A549 (cell line): ENCODE measurements around the gene UACA. TPM values are rescaled to one million over a fixed set of nuclear protein-coding genes. Genes with fewer than 3 reads are reported as not detected.

Experiments
- ATAC-seq, 2 experiments: fragments of 200-7000 bp in 1 of 2; fragments of >200 bp in 1 of 2; cut with Nextera tagmentation in 1 of 2; cut with Tn5 transposase in 1 of 2; 3 replicates each; pipeline versions ENCODE4 v1.8.0 to v1.9.1; 2018 to 2020; ENCODE audit warnings: mild to moderate bottlenecking in 1 of 2, moderate library complexity in 1 of 2
- CTCF ChIA-PET: fragments of 300-600 bp; sonication (Branson Sonifier 250); formaldehyde crosslinking; extraction: SDS; loops from one replicate; lab custom pipeline; 2021; ENCODE audit warnings: antibody characterized with exemption, inconsistent platforms; lab: Yijun Ruan, JAX
- POLR2A ChIA-PET: fragments of 350-600 bp; formaldehyde crosslinking; extraction: SDS; loops from one replicate; lab custom pipeline; 2021; ENCODE audit warnings: antibody characterized with exemption, inconsistent platforms; lab: Yijun Ruan, JAX
- DNase-seq, 2 experiments: peaks; one replicate each; pipeline versions ENCODE4 v3.0.0 to v3.0.0-alpha.2; 2011 to 2016; ENCODE audit warnings: low read depth in 1 of 2, low spot score in 1 of 2
- FAIRE-seq: peaks from 2 replicates; lab custom pipeline; 2011; peaks lifted over from hg19 to GRCh38; lab: Jason Lieb, UNC
- H3K27ac ChIP-seq, 2 experiments: fragments of >200 bp; sonication (Bioruptor Twin); formaldehyde crosslinking; 3 replicates each; pipeline ENCODE4 v1.5.1; 2016 to 2017
- H3K4me1 ChIP-seq: fragments of >200 bp; sonication (Bioruptor Twin); formaldehyde crosslinking; 3 replicates; pipeline ENCODE4 v1.6.1; 2016
- H3K4me2 ChIP-seq: fragments of >200 bp; sonication (Bioruptor Twin); formaldehyde crosslinking; 3 replicates; pipeline ENCODE4 v1.6.1; 2016
- H3K4me3 ChIP-seq: fragments of >200 bp; sonication (Bioruptor Twin); formaldehyde crosslinking; 3 replicates; pipeline ENCODE4 v1.5.1; 2016
- H3K9me3 ChIP-seq: fragments of >200 bp; sonication (Bioruptor Twin); formaldehyde crosslinking; 3 replicates; pipeline ENCODE4 v1.6.1; 2016
- CHD4 ChIP-seq: fragments of 200-600 bp; sonication (generic); IDR thresholded peaks from 2 replicates; pipeline ENCODE4 v1.6.1; 2016; ENCODE audit warnings: antibody characterized with exemption, mild to moderate bottlenecking, borderline replicate concordance
- FOSL2 ChIP-seq, 2 experiments: fragments of 450-650 bp in 1 of 2; fragments of >200 bp in 1 of 2; sonication (Bioruptor Twin) in 1 of 2; formaldehyde crosslinking; IDR thresholded peaks; 2 replicates each; pipeline versions ENCODE4 v1.5.0 to v1.6.1; 2016 to 2020; ENCODE audit warnings: mild to moderate bottlenecking in 1 of 2, moderate library complexity in 1 of 2
- GATA3 ChIP-seq: IDR thresholded peaks from 2 replicates; pipeline ENCODE4 v1.6.1; 2012; ENCODE audit warnings: borderline replicate concordance
- HEYL ChIP-seq: fragments of 250-450 bp; sonication (Bioruptor Pico); IDR thresholded peaks from 2 replicates; pipeline ENCODE4 v1.8.0; 2021; ENCODE audit warnings: mild to moderate bottlenecking, moderate library complexity
- HOXB13 ChIP-seq: fragments of 250-450 bp; sonication (Bioruptor Pico); IDR thresholded peaks from 2 replicates; pipeline ENCODE4 v1.5.0; 2020; ENCODE audit warnings: low read depth, mild to moderate bottlenecking, moderate library complexity
- MAFK ChIP-seq: fragments of 450-650 bp; IDR thresholded peaks from 2 replicates; pipeline ENCODE4 v1.6.1; 2014; ENCODE audit not compliant: partially characterized antibody
- MYC ChIP-seq: IDR thresholded peaks from 2 replicates; pipeline ENCODE4 v1.6.1; 2012; ENCODE audit warnings: mild to moderate bottlenecking, inconsistent platforms, low read length, improper control_type of control experiment, borderline replicate concordance
- POLR2A ChIP-seq: IDR thresholded peaks from 2 replicates; pipeline ENCODE4 v1.6.1; 2012; ENCODE audit warnings: mild to moderate bottlenecking, low read length
- POLR2AphosphoS2 ChIP-seq: conservative IDR thresholded peaks from 2 replicates; pipeline ENCODE4 v1.6.1; 2012; ENCODE audit warnings: low read length, improper control_type of control experiment, inconsistent platforms
- RFX5 ChIP-seq: fragments of 450-650 bp; IDR thresholded peaks from 2 replicates; pipeline ENCODE4 v1.7.1; 2014; ENCODE audit warnings: antibody characterized with exemption, mild to moderate bottlenecking, moderate library complexity
- SMC3 ChIP-seq: fragments of >200 bp; sonication (Bioruptor Twin); formaldehyde crosslinking; IDR thresholded peaks from 3 replicates; pipeline ENCODE4 v1.6.1; 2018; ENCODE audit warnings: inconsistent platforms
- TFCP2L1 ChIP-seq: fragments of 250-450 bp; sonication (Bioruptor Pico); IDR thresholded peaks from 2 replicates; pipeline ENCODE4 v1.5.0; 2021; ENCODE audit warnings: mild to moderate bottlenecking
- TP53 ChIP-seq: fragments of 250-450 bp; sonication (Bioruptor Pico); IDR thresholded peaks from 2 replicates; pipeline ENCODE4 v1.5.0; 2021; ENCODE audit warnings: mild to moderate bottlenecking, moderate library complexity
- ZNF302 ChIP-seq: fragments of 250-450 bp; sonication (Bioruptor Pico); IDR thresholded peaks from 2 replicates; pipeline ENCODE4 v1.9.0; 2021; ENCODE audit warnings: inconsistent platforms, mild to moderate bottlenecking, moderate library complexity
- WGBS: methylation state at CpG from one replicate; pipeline ENCODE4 v1.1.6; 2017; ENCODE audit errors: missing lambda C conversion rate; 5-methylcytosine and 5-hydroxymethylcytosine counted together
- polyA plus RNA-seq, 4 experiments: library from polyadenylated mRNA; depleted of rRNA in 3 of 4; stranded (reverse); fragments of >200 nt; fragmentation: RNase III in 1 of 4; extraction: RNeasy Plus Mini Kit Qiagen cat#74134 plus additional on column Dnase treatment in 1 of 4; gene quantifications; 2 replicates in 3 of 4; 3 replicates in 1 of 4; pipeline ENCODE4 v1.2.3, GENCODE V29; 2011 to 2017
- TF ChIP-seq, protein P1 (sequence below): fragments of 250-450 bp; sonication (Bioruptor Pico); IDR thresholded peaks from 2 replicates; pipeline ENCODE4 v1.5.0; 2021; ENCODE audit warnings: mild to moderate bottlenecking, moderate library complexity, borderline replicate concordance
- TF ChIP-seq, protein P2 (sequence below): fragments of >200 bp; sonication (Bioruptor Twin); formaldehyde crosslinking; IDR thresholded peaks from 3 replicates; pipeline ENCODE4 v1.5.1; 2016
- TF ChIP-seq, protein P3 (sequence below): fragments of 450-650 bp; IDR thresholded peaks from 2 replicates; pipeline ENCODE4 v1.6.1; 2014; ENCODE audit warnings: antibody characterized with exemption
- TF ChIP-seq, protein P4 (sequence below): IDR thresholded peaks from 2 replicates; pipeline ENCODE4 v1.6.1; 2012; ENCODE audit warnings: low read depth, borderline replicate concordance
- TF ChIP-seq, protein P5 (sequence below): fragments of >200 bp; sonication (Bioruptor Twin); formaldehyde crosslinking; IDR thresholded peaks from 2 replicates; pipeline ENCODE4 v1.6.1; 2016
- TF ChIP-seq, protein P6 (sequence below): fragments of >200 bp; sonication (Bioruptor Twin); formaldehyde crosslinking; IDR thresholded peaks from 3 replicates; pipeline ENCODE4 v1.6.1; 2016
- TF ChIP-seq, protein P7 (sequence below): fragments of 150-350 bp; IDR thresholded peaks from 2 replicates; pipeline ENCODE4 v1.6.1; 2014; ENCODE audit warnings: low read depth, mild to moderate bottlenecking, low read length

Gene UACA
- polyA plus RNA-seq, 2 of the 4 experiments (the other 2 are of a cell fraction), result 31.9 to 80.4 TPM

DNA sequence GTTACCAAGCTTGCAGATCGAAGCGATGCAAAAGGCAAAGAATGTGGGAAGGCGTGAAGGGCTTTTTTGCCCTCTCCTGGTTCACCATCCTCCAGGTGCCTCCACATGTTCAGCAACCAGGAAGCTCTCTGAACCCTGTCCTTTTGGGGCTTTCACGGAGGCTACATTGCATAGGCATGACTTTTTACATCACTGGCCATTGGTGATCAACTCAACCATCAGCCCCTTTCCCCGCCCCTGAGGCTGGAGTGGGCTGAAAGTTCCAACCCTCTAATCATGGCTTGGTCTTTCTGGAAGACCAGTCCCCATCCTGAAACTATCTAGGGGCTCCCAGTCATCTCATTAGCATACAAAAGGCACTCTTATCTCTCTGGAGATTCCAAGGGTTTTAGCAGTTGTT lies 52.6 kb downstream of the UACA start:
- Histone ChIP-seq H3K4me3 (no peak overlapping the region), H3K4me1 (peaks cover 30% of the 10 kb centered on the region), H3K9me3 (no peaks in the 10 kb centered on the region), H3K27ac (no peak overlapping the region), H3K4me2 (no peak overlapping the region)
- no peak for FAIRE-seq
- TF ChIP-seq, protein P1, sequence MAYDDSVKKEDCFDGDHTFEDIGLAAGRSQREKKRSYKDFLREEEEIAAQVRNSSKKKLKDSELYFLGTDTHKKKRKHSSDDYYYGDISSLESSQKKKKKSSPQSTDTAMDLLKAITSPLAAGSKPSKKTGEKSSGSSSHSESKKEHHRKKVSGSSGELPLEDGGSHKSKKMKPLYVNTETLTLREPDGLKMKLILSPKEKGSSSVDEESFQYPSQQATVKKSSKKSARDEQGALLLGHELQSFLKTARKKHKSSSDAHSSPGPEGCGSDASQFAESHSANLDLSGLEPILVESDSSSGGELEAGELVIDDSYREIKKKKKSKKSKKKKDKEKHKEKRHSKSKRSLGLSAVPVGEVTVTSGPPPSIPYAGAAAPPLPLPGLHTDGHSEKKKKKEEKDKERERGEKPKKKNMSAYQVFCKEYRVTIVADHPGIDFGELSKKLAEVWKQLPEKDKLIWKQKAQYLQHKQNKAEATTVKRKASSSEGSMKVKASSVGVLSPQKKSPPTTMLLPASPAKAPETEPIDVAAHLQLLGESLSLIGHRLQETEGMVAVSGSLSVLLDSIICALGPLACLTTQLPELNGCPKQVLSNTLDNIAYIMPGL, result no peak
- TF ChIP-seq HEYL (CRISPR knock-in tag) (no peak), SMC3 (no peak), TFCP2L1 (no peak), TP53 (CRISPR knock-in tag) (no peak), MYC (no peak), CHD4 (no peak), POLR2AphosphoS2 (no peak), HOXB13 (CRISPR knock-in tag) (no peak), POLR2A (no peak)
- TF ChIP-seq, protein P2, sequence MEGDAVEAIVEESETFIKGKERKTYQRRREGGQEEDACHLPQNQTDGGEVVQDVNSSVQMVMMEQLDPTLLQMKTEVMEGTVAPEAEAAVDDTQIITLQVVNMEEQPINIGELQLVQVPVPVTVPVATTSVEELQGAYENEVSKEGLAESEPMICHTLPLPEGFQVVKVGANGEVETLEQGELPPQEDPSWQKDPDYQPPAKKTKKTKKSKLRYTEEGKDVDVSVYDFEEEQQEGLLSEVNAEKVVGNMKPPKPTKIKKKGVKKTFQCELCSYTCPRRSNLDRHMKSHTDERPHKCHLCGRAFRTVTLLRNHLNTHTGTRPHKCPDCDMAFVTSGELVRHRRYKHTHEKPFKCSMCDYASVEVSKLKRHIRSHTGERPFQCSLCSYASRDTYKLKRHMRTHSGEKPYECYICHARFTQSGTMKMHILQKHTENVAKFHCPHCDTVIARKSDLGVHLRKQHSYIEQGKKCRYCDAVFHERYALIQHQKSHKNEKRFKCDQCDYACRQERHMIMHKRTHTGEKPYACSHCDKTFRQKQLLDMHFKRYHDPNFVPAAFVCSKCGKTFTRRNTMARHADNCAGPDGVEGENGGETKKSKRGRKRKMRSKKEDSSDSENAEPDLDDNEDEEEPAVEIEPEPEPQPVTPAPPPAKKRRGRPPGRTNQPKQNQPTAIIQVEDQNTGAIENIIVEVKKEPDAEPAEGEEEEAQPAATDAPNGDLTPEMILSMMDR, result no peak
- TF ChIP-seq, protein P3, sequence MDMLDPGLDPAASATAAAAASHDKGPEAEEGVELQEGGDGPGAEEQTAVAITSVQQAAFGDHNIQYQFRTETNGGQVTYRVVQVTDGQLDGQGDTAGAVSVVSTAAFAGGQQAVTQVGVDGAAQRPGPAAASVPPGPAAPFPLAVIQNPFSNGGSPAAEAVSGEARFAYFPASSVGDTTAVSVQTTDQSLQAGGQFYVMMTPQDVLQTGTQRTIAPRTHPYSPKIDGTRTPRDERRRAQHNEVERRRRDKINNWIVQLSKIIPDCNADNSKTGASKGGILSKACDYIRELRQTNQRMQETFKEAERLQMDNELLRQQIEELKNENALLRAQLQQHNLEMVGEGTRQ, result no peak
- TF ChIP-seq, protein P4, sequence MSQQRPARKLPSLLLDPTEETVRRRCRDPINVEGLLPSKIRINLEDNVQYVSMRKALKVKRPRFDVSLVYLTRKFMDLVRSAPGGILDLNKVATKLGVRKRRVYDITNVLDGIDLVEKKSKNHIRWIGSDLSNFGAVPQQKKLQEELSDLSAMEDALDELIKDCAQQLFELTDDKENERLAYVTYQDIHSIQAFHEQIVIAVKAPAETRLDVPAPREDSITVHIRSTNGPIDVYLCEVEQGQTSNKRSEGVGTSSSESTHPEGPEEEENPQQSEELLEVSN, result no peak
- TF ChIP-seq, protein P5, sequence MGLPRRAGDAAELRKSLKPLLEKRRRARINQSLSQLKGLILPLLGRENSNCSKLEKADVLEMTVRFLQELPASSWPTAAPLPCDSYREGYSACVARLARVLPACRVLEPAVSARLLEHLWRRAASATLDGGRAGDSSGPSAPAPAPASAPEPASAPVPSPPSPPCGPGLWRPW, result no peak
- 93% methylated on average over 5 of the region's 5 CpGs for WGBS
- ATAC-seq, result no peak
- ChIA-PET CTCF (interaction anchor here (1.4 to 1.5 kb wide), 2 partner anchors 12 to 101 kb away, joined by 5 to 7 read pairs; no protein-coding TSS in a partner anchor), POLR2A (no interaction called here)
- no peak for DNase-seq

DNA sequence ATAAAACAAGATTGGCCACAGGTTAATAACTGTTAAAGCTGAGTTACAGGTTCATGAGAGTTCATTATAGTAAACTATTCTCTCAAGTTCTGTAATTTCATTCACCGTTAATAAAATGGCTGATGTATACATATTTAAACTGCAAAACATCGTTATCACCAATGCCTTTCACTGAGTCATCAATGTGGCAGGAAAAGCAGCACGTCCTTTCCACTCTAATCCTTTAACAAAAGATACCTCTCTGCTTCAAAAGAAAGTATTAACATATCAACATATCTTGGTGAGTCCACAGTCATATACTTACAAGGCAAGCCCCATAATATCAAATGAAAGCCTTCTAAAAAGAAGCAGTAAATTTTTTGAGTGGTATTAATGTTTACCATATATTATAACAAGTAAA lies 54.5 kb downstream of the UACA start:
- POLR2A ChIA-PET, result no interaction called here
- ATAC-seq, result no peak
- peak; percentile 28 for FAIRE-seq
- 81% methylated on average over 3 of the region's 3 CpGs for WGBS
- no peak overlapping the region for H3K4me3 ChIP-seq
- no peak for DNase-seq
- no peak overlapping the region for H3K27ac ChIP-seq
- TF ChIP-seq GATA3 (no peak), FOSL2 (IDR thresholded peaks at IDR 0.05) (no peak), FOSL2 (CRISPR knock-in tag; IDR thresholded peaks at IDR 0.05) (no peak), MAFK (no peak)
- H3K4me2 ChIP-seq, result no peak overlapping the region
- peaks cover 16% of the 10 kb centered on the region for H3K4me1 ChIP-seq
- CTCF ChIA-PET, result interaction anchor here (1.6 to 2.1 kb wide), 2 partner anchors 14 to 103 kb away, joined by 8 to 11 read pairs; no protein-coding TSS in a partner anchor
- no peaks in the 10 kb centered on the region for H3K9me3 ChIP-seq

DNA sequence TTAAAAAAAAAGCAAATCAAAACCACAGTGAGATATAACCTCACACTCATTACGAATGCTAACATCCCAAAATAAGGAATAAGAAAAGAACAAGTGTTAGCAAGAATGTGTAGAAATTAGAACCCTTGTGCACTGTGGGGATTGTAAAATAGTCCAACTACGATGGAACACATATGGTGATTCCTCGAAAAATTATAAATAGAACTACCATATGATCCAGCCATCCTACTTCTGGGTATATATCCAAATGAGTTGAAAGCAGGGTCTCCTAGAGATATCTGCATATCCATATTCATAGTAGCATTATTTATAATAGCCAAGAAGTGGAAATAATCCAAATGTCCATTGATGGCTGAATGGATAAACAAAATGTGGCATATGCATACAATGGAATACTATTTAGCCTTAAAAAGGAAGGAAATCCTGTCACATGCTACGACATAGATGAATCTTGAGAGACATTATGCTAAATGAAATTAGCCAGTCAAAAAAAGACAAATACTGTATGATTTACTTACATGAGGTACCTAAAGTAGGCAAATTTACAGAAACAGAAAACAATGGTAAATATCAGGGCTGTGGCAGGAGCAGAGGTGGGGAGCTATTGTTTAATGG lies 55.6 kb downstream of the UACA start:
- Histone ChIP-seq H3K4me1 (peaks cover 16% of the 10 kb centered on the region), H3K27ac (no peak overlapping the region), H3K4me2 (no peak overlapping the region), H3K4me3 (no peak overlapping the region), H3K9me3 (no peaks in the 10 kb centered on the region)
- CTCF ChIA-PET, result interaction anchor here (0.6 to 2.1 kb wide), 4 partner anchors 15 to 105 kb away, joined by 4 to 11 read pairs (median 7); no protein-coding TSS in a partner anchor
- FAIRE-seq (no peak), DNase-seq (no peak), ATAC-seq (no peak)
- WGBS, result 87% methylated on average over 4 of the region's 4 CpGs
- POLR2A ChIA-PET, result no interaction called here
- TF ChIP-seq ZNF302 (CRISPR knock-in tag) (no peak), HOXB13 (CRISPR knock-in tag) (no peak), RFX5 (no peak)
- TF ChIP-seq, protein P4, result no peak
- TF ChIP-seq, protein P6, sequence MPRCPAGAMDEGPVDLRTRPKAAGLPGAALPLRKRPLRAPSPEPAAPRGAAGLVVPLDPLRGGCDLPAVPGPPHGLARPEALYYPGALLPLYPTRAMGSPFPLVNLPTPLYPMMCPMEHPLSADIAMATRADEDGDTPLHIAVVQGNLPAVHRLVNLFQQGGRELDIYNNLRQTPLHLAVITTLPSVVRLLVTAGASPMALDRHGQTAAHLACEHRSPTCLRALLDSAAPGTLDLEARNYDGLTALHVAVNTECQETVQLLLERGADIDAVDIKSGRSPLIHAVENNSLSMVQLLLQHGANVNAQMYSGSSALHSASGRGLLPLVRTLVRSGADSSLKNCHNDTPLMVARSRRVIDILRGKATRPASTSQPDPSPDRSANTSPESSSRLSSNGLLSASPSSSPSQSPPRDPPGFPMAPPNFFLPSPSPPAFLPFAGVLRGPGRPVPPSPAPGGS, result no peak
- TF ChIP-seq, protein P7, sequence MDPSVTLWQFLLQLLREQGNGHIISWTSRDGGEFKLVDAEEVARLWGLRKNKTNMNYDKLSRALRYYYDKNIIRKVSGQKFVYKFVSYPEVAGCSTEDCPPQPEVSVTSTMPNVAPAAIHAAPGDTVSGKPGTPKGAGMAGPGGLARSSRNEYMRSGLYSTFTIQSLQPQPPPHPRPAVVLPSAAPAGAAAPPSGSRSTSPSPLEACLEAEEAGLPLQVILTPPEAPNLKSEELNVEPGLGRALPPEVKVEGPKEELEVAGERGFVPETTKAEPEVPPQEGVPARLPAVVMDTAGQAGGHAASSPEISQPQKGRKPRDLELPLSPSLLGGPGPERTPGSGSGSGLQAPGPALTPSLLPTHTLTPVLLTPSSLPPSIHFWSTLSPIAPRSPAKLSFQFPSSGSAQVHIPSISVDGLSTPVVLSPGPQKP, result no peak
- TF ChIP-seq, protein P3, result no peak
